GM19452 (cell line): Measurements from ENCODE around the gene SULT4A1.

ENCODE experiments used
- ATAC-seq: cut with Tn5 transposase; IDR thresholded peaks from one replicate; pipeline ENCODE4 v1.9.1; 2021; ENCODE audit not compliant: unreplicated experiment

The SULT4A1 gene

DNA sequence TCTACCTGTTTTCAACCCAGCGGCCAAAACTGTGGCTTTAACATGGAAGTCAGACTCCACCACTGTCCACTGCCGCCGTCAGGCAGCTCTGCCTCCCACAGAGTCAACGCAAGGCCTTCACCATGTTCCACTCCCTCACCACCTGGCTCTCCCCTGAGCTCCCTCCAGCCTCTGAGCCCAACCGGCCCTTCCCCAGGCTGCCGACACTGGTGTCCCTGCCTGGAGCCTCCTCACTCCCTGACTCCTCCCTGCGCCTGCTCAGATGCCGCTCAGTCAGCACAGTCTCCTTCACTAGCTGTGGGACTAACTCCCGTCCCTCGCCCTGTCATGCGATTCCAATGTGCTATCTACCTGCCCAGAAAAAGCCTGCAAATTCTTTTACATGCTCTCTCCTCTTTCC, 16.3 kb downstream of the SULT4A1 start:
- no peak for ATAC-seq

DNA sequence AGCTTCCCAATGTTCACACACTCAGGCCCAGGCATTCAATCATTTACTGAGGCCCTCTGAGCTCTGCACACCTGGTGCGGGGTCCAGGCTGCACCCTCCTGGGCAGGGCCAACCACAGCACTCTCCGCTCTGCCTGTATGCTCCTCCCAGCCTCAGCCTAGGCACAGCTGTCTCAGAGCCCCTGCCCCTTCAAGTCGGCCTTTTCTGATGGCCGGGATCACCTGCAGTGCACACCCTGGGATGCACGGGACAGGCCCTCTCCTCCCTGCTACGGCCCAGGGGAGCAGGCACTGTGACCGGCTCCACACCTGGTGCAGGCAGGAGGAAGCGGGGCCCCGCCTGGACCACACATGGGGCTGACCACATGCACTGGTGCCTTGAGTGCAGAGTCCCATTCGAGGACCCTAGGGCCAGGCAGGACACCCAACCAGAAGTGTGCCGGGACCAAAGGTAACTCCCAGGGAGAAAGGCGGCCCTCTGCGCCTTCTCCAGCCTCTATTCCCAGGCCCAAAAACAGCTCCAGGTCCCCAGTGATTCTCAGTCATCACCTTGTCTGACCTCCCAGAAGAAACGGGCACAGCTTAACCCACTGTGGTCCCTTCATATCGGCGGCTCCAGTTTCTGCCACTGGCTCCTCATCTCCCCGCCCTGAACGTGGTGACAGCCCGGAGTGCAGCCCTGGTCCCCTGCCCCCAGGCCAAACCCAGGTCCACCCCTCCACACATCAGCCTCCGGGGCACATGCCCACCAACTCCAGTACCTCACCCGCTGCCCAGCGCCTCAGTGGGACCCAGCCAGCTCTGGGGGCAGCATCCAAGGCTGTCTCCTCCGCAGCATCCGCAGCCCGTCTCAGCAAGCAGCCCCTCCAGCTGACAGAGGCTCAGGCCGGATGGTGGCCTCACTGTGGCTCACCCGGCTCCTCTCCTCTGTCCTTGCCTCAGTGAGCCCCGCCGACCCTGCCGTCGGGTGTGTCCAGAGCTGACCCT, 17.5 kb downstream of the SULT4A1 start:
- ATAC-seq = no peak

DNA sequence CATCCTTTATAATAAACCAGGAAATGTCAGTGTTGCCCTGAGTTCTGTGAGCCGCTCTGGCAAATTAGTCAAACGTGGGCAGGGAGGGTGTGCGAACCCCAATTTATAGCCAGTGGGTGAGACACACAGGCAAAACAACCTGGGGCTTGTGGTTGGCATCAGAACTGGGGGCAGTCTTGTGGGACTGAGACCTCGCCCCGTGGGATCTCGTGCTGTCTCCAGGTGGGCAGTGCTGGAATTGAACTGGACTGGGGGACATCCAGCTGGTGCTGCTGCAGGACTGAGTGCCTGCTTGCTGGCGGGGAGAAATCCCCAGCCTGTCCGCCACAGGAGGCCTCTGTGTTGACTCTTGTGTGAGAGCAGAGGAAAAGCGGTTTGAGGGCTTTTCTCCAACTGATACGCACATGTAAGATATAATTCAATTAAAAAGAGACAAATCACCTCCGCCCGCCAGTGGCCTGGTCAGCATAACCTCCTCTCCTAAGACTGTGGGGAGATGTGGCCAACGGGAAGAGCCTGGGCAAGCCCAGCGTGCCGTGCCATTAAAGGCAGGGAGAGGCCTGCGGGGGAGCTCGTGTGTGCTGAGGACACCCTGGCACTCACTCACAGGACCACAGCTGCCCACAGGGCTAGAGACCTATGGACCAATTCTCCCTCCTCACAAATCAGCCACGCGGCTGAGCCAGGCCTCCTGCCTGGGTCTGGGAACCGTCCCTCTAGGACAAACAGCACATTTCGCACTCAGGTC, 18.4 kb downstream of the SULT4A1 start:
- no peak for ATAC-seq

DNA sequence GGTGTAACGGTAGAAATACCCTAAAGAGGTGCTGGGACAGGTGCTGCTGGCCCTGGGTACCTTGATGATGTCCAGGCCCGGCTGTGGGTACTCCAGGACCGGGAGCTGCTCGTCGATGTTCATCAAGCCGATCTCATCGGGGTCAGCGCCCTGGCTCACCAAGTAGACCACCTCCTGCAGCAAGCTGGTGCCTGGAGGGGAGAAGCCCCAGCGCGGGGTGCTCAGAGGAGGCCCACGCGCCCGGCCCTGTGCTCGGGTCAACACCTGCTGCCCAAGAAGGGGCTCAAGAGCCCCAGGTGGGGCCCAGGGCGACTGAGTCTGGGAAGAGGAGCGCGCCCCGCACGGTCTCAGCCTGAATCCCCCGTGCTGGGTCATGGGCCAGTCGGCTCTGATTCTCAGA, 20.6 kb downstream of the SULT4A1 start:
- no peak for ATAC-seq

DNA sequence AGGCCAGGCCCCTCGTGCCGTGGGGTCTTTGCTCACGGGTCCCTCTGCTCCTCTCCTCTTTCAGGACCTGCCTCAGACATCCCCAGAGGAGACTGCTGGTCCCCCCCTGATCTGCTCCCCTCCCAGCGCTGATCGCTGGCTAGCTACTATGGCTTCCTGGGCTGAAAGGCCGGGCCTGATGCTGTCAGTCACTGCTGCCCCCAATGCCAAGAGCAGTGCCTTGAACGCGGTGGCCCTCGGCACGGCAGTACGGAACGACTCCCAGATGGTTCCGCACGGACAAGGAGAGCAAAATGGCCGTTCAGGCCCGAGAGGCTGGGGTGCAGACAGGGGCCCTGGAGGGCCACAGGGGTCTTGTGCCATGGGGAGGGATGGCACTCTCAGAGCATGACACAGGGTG, 21.5 kb downstream of the SULT4A1 start:
- no peak for ATAC-seq

DNA sequence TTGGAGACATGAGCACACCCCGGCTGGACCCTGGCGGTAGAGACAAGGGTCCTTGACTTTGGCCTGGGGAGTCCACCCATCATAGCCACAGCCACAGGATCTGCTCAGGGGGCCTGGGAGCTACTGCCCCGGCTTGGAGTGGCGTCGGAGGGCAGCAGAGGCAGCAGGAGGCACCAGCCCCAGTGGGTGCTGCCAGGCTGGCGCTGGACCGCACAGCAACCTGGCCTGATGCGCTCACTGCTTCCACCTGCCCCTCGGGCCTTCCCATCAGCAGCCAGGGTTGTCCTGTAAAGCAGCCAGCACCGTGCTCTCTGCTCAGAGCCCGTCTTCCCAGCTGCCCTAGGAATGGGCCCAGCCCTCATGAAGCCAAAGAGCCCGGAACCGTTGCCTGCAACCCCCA, 21.9 kb downstream of the SULT4A1 start:
- no peak for ATAC-seq

DNA sequence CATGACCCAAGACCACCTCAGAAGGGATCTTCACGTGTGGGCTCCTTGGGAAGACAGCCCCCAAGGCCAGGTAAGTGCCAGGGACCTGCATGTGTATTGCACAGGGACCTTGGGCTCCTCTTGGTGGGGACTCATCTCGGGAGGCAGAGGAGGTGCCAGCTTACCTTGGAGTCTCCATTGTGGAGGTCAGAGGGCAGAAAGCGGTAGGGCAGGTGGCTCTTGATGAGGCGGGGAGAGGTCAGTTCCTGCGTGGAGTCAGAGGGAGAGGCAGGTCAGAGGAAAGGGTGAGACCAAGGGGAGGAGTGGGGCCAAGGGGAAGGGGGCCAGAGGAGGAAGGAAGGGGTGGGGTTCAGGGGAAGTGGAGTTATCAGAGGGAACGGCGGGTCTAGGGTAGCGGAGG, 22.5 kb downstream of the SULT4A1 start:
- no peak for ATAC-seq

DNA sequence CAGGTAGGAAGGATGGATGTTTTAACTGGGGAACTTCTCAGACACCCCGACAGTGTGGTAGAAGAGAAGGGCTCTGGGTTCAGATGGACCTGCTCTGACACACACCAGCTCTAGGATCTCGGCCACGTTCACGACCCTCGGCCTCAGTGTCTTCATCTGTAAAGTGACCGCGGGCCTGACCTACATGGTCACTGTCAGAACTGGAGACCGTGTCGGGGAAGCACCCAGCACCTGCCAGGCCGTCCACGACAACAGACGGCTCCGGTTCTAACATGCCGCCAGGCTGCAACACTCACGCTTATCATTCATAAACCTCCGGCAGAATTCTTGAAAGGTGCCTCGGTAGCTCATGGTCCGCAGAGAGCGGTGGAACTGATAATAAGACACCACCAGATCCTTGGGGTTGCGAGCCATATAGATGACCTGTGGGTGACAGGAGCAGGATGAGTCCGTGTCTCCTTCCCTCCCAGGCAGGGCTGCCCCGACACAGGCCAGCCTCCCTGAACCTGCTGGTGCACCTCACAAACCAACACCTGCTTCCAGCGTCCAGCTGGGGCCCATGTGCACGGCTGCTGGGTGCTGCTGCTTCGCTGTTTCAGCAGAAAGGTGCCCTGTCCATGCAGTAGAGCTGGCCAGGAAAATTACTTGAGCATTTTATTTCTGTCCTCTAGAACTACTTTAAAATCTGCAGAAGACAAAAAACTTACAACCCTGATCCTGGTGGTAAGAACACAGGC, 23.6 kb downstream of the SULT4A1 start:
- ATAC-seq = no peak

DNA sequence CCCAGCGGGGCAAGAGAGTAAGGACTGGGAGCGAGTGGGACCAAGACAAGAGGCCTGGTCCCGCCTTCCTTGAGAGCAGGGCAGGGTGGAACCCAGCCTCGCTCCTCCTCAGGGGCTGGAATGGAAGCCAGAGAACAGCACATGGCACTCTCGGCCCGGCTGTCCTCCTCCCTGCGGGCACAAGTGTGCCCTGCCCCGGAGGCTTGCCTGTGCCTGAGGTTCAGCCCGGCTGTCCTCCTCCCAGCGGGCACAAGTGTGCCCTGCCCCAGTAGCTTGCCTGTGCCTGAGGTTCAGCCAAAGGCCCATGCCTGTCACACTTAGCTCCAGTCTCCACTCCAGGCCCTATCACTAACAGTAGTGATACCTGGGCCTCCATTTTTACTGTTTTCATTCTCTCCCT, 24.2 kb downstream of the SULT4A1 start:
- ATAC-seq = no peak

DNA sequence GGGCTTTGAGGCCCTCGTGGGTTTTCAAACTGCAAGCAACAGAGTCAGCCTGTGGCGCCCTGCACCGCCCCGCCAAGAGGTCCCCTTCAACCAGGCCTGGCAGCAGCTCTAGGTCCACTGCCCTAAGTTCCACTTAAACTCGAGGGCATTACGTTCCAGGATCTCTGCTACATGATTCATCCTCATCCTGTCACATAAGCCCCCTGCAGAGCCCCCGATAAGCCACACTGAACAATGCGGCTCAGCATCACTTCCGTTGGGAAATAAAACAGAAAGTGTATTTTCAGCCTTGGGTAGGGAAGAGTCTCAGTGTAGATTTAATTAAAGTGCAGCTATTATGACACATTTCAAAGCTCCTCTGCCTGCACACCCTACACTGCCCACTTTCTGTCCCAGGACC, 24.6 kb downstream of the SULT4A1 start:
- ATAC-seq = no peak

DNA sequence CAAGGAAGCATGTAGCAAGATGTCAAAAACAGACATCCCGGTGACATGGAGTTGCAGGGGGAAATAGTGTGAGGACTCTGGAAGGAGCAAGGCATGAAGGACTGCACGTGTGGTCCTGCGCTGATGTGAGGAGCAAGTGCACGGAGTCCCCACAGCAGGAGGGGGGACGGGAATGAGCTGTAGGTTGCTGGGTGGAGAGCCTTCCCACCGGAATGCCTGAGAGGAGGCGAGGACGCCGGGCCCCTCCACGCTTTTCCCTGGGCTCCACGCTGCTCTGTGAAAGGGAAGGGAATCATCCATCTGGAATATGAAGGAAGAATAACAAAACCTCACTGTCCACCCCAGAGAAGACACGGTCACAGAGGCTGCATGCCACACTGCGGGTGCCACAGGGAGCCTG, 26.6 kb downstream of the SULT4A1 start:
- ATAC-seq = no peak

DNA sequence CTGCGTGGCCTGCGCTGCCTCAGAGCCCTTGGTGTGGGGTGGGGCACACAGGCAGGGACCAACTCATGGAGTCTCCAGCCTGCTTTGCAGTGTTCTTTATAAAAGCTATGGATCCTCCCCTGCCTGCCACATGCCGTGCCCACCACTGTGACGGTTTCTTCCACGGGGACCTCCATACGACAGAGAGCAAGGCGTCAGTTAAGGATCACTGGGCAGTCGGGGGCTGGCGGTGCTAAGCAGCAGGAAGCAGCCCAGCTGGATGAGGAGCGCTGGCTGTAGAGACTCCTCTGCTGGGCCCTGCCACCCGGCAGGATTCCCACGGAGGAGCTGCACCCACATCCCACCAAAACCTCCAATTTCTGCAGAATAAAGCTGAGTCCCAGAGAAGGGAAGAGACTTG, 27.1 kb downstream of the SULT4A1 start:
- no peak for ATAC-seq

DNA sequence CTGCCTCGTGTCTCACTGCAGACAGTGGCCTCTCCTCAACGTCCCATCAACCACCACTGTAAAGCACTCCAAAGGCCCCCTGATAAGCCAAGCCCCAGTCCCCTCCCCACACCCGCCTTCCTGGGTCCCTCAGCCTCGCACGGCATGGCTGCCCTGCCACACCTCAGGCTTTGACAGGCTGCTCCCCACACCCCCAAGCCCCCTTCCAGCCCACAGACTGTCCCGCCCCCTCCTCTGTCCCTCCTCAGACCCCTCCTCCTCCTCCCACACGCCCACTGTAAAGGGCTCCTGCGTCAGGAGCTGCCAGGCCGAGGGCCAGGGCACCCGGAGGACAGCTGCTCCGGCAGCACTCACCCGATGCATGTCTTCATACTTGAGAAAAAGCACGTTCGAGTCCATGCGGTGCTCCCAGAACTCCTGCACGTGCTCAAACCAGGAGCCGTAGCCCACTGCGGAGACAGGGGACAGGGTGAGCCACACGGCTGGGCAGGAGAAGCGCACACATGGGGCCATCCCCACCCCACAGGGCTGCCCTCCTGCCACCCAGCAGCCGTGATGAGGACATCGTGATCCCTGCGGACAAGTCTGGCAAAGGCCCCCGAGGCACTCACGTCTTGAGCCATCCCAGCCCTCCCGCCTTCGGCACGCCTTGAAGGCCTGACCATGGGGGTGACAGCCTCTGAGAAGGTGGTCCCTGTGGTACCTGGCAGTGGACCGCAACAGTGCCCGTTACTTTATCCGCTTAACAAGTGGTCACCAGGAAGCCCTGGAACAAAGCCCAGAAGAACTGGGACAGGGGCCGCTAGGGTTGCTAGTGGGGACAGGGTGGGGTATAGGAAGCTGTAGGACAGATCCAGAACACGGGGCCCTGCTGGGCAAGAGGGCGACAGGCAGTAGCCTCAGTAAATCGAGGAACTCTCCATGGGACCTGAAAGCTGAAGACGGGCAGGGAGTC, 28.8 kb downstream of the SULT4A1 start:
- ATAC-seq = no peak

DNA sequence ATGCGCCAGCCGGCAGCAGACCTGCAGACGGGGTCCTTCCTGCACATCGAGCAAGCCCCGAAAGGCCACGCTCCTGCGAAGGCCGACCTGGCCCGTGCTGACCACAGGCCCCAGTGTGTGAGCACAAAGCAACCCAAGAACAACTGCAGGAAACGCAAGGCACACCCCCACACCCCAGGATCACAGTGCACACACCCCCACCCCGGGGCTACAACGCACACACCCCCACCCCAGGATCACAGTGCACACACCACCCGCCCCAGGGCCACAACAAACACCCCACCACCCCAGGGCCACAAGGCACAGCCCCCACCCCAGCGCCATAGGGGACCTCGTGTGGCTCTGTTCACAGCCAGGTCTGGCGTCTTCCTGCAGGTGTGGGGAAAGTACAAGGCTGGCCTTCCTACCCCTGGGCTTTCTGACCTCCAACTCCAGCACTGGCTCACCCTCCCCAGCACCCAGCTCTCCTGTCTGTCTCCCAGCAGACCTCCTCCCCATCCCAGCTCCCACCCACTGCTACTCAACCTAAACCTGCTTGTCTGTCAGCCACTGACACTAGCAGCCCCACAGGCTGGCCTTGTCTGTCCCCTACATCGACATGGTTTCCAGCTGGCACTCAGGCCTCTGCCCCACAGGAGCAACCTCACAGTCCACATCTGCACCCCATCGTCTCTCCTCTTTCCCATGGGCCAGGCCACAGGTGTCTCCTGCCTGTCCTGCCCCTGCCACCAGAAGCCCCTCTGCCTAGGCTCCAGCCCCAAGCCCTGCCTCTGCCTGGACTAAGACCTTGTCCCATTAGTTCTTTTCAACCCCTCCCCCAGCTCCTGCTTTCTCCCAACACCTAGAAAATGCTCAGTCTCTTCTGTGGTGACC, 29.7 kb downstream of the SULT4A1 start:
- no peak for ATAC-seq

DNA sequence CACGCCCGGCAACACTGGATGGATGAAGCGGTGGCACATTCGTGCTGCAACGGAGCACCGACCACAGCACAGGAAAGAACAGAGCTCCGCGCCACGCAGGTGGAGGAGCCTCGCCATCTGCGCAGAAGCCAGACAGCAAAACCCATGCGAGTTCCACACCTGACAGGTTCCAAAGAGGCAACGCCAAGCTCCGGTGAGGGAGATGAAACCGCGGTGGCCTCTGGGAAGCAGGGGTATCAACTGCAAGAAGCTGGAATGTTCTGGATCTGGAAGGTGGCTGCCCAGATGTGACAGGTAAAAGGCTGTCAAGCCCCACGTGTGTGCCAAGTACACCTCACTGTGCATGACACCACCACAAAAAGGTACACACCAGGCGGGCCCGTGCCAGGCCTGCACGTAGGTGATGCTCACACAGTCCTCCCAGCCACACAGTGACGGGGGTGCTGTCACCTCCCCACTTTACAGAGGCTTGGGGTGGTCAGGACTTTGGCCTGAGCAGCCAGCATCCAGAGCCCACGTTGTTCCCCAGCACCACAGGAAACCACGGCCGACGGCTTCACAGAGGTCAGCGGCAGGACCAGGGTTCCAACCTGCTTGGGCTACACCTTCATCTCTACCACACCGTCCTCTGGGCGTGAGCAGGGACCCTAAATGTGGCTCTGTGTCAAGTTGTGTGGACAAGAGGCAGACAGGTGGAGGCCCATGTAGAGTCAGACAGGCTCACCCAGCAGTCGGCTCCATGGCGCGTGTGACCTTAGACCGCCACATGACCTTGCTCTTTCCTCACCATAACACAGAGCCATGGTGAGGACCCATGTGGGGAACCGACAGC, 30.5 kb downstream of the SULT4A1 start:
- no peak for ATAC-seq

DNA sequence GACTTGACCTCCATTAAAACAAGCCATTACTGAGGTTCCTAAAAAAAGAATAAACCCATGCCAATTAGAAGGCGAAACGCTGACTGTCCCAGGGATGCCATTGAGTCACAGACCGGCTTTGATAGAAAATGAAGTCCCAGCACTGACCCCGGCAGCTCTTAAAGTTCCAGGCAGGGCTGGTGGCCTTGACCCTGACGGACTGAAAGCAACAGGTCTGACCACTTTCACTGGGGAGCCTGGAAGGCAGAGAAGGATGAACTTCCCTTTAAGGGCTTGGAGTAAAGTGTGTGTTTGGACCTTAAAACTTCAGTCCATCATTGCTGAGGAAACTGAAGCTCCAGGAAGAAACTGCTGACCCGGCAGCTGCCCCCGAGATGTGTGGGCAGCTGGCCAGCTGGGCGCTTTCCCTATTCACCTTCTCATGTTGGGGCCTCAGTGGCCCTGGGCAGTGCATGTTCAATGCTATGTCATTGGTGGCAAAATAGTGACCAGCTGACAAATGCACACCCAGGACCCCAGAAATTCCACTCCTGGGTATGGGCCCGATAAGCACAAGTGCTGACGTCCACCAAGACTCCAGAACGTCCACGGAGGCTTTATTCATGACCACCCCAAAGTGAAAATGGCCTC, 31.3 kb downstream of the SULT4A1 start:
- ATAC-seq = no peak

DNA sequence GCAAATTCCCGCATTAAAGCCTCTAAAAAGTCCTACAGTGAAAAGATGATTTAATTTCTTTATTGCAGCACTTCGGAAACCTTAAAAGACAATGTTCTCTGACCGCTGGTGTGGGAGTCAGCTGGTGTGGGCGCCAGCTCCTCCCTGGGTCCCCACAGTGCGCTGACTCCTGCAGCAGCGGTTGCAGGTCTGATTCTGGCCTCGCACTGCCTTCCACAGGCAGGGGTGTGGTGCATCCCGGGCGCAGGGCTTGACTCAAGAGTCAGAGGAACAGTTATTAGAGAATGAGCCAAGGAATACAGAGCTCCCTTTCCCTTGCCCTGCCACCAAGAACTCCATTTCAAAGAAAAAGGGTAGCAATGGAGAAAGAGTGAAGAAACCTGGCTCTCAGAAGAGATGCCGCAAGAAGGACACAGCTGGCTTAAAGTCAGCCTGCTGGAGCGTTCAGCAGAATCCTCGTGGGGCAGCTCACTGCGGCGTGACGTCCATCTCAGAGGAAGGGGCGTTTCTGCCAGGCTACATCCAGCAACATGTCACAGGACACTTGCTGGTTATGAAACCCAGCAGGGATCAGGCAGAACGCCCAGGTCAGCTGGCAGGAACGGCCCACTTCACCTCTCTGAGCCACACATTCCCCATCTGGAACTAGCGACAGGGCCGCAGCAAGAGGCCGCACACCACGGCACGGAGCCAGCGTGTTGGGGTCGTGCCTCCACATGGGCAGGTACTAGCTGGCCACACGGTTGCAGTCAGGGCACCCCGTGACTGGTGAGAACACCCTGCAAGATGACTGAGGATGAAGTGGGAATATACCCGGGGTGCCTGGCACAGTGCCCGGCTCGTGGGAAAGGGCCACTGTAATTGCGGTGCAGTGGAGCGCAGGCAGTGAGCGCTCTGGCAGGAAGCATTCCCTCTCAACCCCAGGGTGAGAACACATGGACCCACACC, 32.1 kb downstream of the SULT4A1 start:
- no peak for ATAC-seq
